Stomach (tissue), 9 donors: Measurements from ENCODE around the gene D2HGDH. TPM values are rescaled to one million over a fixed set of nuclear protein-coding genes. Genes with fewer than 3 reads are reported as not detected.

Source experiments
- DNase-seq, 2 donors: peaks; one replicate each; pipeline versions ENCODE4 v3.0.0 to v3.0.0-alpha.2; 2013 to 2019
- H3K27ac ChIP-seq, 5 donors: fragments of 200-600 bp in 4 of 5; sonication (generic) in 4 of 5; one replicate each; pipeline ENCODE4 v1.5.1; 2013 to 2019; ENCODE audit warnings: mild to moderate bottlenecking in 1 of 5, moderate library complexity in 1 of 5
- H3K27me3 ChIP-seq, 3 donors: fragments of 200-600 bp; sonication (generic); one replicate each; pipeline ENCODE4 v1.5.1; 2017 to 2019; ENCODE audit warnings: mixed run types in 1 of 3
- H3K36me3 ChIP-seq, 4 donors: fragments of 200-600 bp; sonication (generic); 1 replicate in 3 of 4; 2 replicates in 1 of 4; pipeline ENCODE4 v1.5.1; 2016 to 2019
- H3K4me1 ChIP-seq, 4 donors: fragments of 200-600 bp; sonication (generic); one replicate each; pipeline ENCODE4 v1.5.1; 2016 to 2019
- H3K4me3 ChIP-seq, 4 donors: fragments of 200-600 bp; sonication (generic) in 3 of 4; one replicate each; pipeline ENCODE4 v1.5.1; 2016 to 2019; ENCODE audit warnings: mild to moderate bottlenecking in 1 of 4
- H3K9me3 ChIP-seq, 4 donors: fragments of 200-600 bp; sonication (generic); one replicate each; pipeline ENCODE4 v1.5.1; 2016 to 2019
- CTCF ChIP-seq, 7 experiments: fragments of 450-650 bp in 4 of 7; fragments of 200-600 bp in 3 of 7; sonication (generic) in 3 of 7; IDR thresholded peaks; one replicate each; pipeline ENCODE4 v1.5.1; 2016 to 2019; ENCODE audit warnings: antibody characterized with exemption in 7 of 7, control low read depth in 2 of 7, mild to moderate bottlenecking in 1 of 7
- EP300 ChIP-seq: sonication (generic); formaldehyde crosslinking; IDR thresholded peaks from one replicate; pipeline ENCODE4 v1.6.1; 2017; ENCODE audit warnings: antibody characterized with exemption
- POLR2A ChIP-seq, 4 donors: fragments of 450-650 bp; IDR thresholded peaks; one replicate each; pipeline ENCODE4 v1.6.1; 2016; ENCODE audit warnings: antibody characterized with exemption in 4 of 4, control low read depth in 2 of 4, mild to moderate bottlenecking in 1 of 4, moderate library complexity in 1 of 4
- POLR2AphosphoS5 ChIP-seq, 3 donors: sonication (generic); formaldehyde crosslinking; IDR thresholded peaks; one replicate each; pipeline ENCODE4 v1.6.1; 2016; ENCODE audit warnings: antibody characterized with exemption in 3 of 3
- WGBS, 5 donors: extraction: QIAGEN DNeasy Blood & Tissue Kit in 3 of 5; methylation state at CpG; one replicate each; pipeline versions ENCODE4 v1.1.5 to v1.1.7; 2013 to 2018; 5-methylcytosine and 5-hydroxymethylcytosine counted together
- intact Hi-C: fragments of 100-400 bp; cut with DNase I; formaldehyde crosslinking; loops from one replicate; pipeline ENCODE4 v1.15.1; 2023; ENCODE audit warnings: low total_unique reads
- polyA plus RNA-seq, 3 donors: library from polyadenylated mRNA; stranded (reverse); fragments of 200-250 nt; gene quantifications; one replicate each; pipeline ENCODE4 v1.2.3, GENCODE V29; 2013
- total RNA-seq, 5 donors: library from RNA; depleted of rRNA; stranded (reverse); fragments of >200 nt; gene quantifications; one replicate each; pipeline versions ENCODE4 v1.1.0 to v1.2.3, GENCODE V29; 2014 to 2016
- donor health status: healthy with polysubstance abuse.
- donor health status: Bipolar disorder and iron deficiency.
- donor health status: healthy.

Gene D2HGDH
- total and polyA plus RNA-seq, 8 donors, result 17.3 to 369 (median 27.9) TPM

GRCh38 chr2:241743620-241744019 lies 9.2 kb downstream of the D2HGDH start:
- no peak overlapping the region for H3K27ac ChIP-seq
- intact Hi-C loops, result no loop called here
- WGBS, 5 donors, result 88 to 96% (median 95%) methylated on average over 12 to 16 of the region's 16 CpGs

GRCh38 chr2:241744028-241744754 lies 9.8 kb downstream of the D2HGDH start:
- Histone ChIP-seq H3K27ac (no peak overlapping the region), H3K4me1 (peaks cover 0 to 25% (median 0%) of the 10 kb centered on the region in 4 donors), H3K36me3 (peaks cover 15 to 71% (median 60%) of the 10 kb centered on the region in 4 donors), H3K9me3 (no peaks in the 10 kb centered on the region), H3K27me3 (no peaks in the 10 kb centered on the region), H3K4me3 (no peak overlapping the region)
- DNase-seq, result no peak
- intact Hi-C loops, result no loop called here
- WGBS, 5 donors, result 92 to 96% (median 93%) methylated on average over 6 to 24 of the region's 24 CpGs
- TF ChIP-seq POLR2AphosphoS5 (IDR thresholded peaks at IDR 0.05) (no peak), EP300 (no peak), CTCF (IDR thresholded peaks at IDR 0.05) (no peak), POLR2A (IDR thresholded peaks at IDR 0.05) (no peak)

More at GRCh38 chr2:241743620-241744019, 9.2 kb downstream of the D2HGDH start:
- no peak for DNase-seq
- Histone ChIP-seq H3K9me3 (no peaks in the 10 kb centered on the region), H3K27me3 (no peaks in the 10 kb centered on the region), H3K4me1 (peaks cover 0 to 25% (median 0%) of the 10 kb centered on the region in 4 donors), H3K4me3 (no peak overlapping the region), H3K36me3 (peaks cover 15 to 69% (median 55%) of the 10 kb centered on the region in 4 donors)
- TF ChIP-seq EP300 (no peak), POLR2AphosphoS5 (IDR thresholded peaks at IDR 0.05) (no peak), CTCF (IDR thresholded peaks at IDR 0.05) (no peak), POLR2A (IDR thresholded peaks at IDR 0.05) (no peak)

DNA sequence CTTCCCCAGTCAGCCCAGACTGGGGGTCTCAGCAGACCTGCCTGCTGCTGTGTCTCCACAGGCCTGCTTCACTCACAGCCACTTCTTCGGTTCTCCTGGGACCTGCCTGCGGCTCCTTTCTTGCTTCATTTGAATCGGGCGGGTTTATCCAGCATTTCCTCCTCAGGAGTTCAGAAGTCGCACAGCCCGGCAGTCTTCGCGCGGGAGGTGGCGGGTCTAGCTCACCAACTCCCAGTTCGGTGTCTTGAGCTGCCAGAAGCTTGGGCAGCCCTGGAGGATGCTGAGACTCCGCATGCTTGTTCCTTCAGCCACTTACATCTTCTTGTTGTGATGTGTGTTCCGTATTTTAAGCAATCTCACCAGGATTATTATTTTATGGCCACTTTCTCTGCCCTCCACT lies 10.8 kb downstream of the D2HGDH start:
- Histone ChIP-seq H3K9me3 (no peaks in the 10 kb centered on the region), H3K4me3 (no peak overlapping the region), H3K27me3 (no peaks in the 10 kb centered on the region), H3K27ac (no peak overlapping the region), H3K36me3 (peaks cover 15 to 82% (median 66%) of the 10 kb centered on the region in 4 donors), H3K4me1 (peaks cover 0 to 15% (median 0%) of the 10 kb centered on the region in 4 donors)
- 96 to 98% (median 96%) methylated on average over 13 of the region's 13 CpGs for WGBS, 5 donors
- intact Hi-C loops, result no loop called here
- no peak for TF ChIP-seq POLR2A (IDR thresholded peaks at IDR 0.05)
- TF ChIP-seq EP300, result no peak
- TF ChIP-seq CTCF (IDR thresholded peaks at IDR 0.05), result no peak
- TF ChIP-seq POLR2AphosphoS5 (IDR thresholded peaks at IDR 0.05), result no peak
- DNase-seq, result no peak

DNA sequence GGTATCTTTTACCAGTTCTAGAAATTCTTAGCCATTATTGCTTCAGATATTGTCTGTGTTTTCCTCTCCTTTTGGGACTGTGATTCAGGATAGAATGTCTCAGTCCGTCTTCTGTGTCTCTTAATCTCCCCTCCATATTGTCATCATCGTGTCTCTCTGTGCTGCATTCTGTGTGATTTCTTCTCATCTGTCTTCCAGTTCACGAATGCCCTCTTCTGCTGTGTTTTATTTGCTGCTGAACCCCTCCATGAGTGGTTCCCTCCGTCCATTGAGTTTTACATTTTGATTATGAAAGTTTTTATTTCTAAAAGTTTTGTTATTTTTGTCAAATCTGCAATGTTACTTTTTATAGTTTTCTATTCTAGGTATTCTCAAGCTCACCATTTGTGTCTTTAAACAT lies 11.7 kb downstream of the D2HGDH start:
- WGBS, 5 donors, result 97 to 99% (median 97%) methylated on average over 4 of the region's 4 CpGs
- Histone ChIP-seq H3K4me1 (peaks cover 0 to 7% (median 0%) of the 10 kb centered on the region in 4 donors), H3K4me3 (no peak overlapping the region), H3K27me3 (no peaks in the 10 kb centered on the region), H3K36me3 (peaks cover 17 to 90% (median 73%) of the 10 kb centered on the region in 4 donors), H3K27ac (no peak overlapping the region), H3K9me3 (no peaks in the 10 kb centered on the region)
- TF ChIP-seq POLR2AphosphoS5 (IDR thresholded peaks at IDR 0.05) (no peak), POLR2A (IDR thresholded peaks at IDR 0.05) (no peak), CTCF (IDR thresholded peaks at IDR 0.05) (no peak), EP300 (no peak)
- intact Hi-C loops, result no loop called here
- no peak for DNase-seq
